Karpas-422 (cell line): ENCODE data around the gene CYP2A6. TPM values are rescaled to one million over a fixed set of nuclear protein-coding genes. Genes with fewer than 3 reads are reported as not detected.
"Not testable (repeated sequence)": the region's sequence is repeated elsewhere in the genome, so short reads cannot be mapped to it uniquely, and the experiment has no call there.

Source experiments
- DNase-seq: peaks from one replicate; pipeline ENCODE4 v3.0.0-alpha.2; 2015
- H2AFZ ChIP-seq: fragments of 200-600 bp; sonication (generic); 2 replicates; pipeline ENCODE4 v1.6.1; 2014; ENCODE audit warnings: antibody characterized with exemption, low read length, mixed read lengths
- H3K27ac ChIP-seq: fragments of 200-600 bp; sonication (generic); 2 replicates; pipeline ENCODE4 v1.5.1; 2014; ENCODE audit warnings: mild to moderate bottlenecking, low read length, moderate library complexity
- H3K27me3 ChIP-seq: fragments of 200-600 bp; sonication (generic); 2 replicates; pipeline ENCODE4 v1.6.1; 2014; ENCODE audit warnings: low read length, mixed read lengths
- H3K36me3 ChIP-seq: fragments of 200-600 bp; sonication (generic); 2 replicates; pipeline ENCODE4 v1.6.1; 2014; ENCODE audit warnings: low read length, mixed read lengths; ENCODE audit not compliant: insufficient read depth
- H3K4me1 ChIP-seq: fragments of 200-600 bp; sonication (generic); 2 replicates; pipeline ENCODE4 v1.6.1; 2014; ENCODE audit warnings: mild to moderate bottlenecking, low read length, mixed read lengths
- H3K4me2 ChIP-seq: fragments of 200-600 bp; sonication (generic); 2 replicates; pipeline ENCODE4 v1.6.1; 2014; ENCODE audit warnings: low read length, low read depth, mild to moderate bottlenecking; ENCODE audit not compliant: poor library complexity, severe bottlenecking
- H3K4me3 ChIP-seq: fragments of 200-600 bp; sonication (generic); 2 replicates; pipeline ENCODE4 v1.5.1; 2014; ENCODE audit warnings: mild to moderate bottlenecking, antibody characterized with exemption, low read length, mixed read lengths
- H3K79me2 ChIP-seq: fragments of 200-600 bp; sonication (generic); 2 replicates; pipeline ENCODE4 v1.6.1; 2014; ENCODE audit warnings: mild to moderate bottlenecking, low read length, mixed read lengths
- H3K9ac ChIP-seq: fragments of 200-600 bp; sonication (generic); 2 replicates; pipeline ENCODE4 v1.6.0; 2014; ENCODE audit warnings: low read length
- H3K9me2 ChIP-seq: fragments of 200-600 bp; sonication (generic), shearing (Covaris generic); replicated peaks from 2 replicates; pipeline ENCODE4 v1.6.0; 2014; ENCODE audit warnings: mild to moderate bottlenecking, low read length, moderate library complexity; ENCODE audit not compliant: insufficient read depth
- H3K9me3 ChIP-seq: fragments of 300-700, 200-600 bp; sonication (generic); 2 replicates; pipeline ENCODE4 v1.6.1; 2014; ENCODE audit warnings: low read length, mixed read lengths
- H4K20me1 ChIP-seq: fragments of 200-600 bp; sonication (generic); 2 replicates; pipeline ENCODE4 v1.6.1; 2014; ENCODE audit warnings: mild to moderate bottlenecking, antibody characterized with exemption, low read length, low read depth; ENCODE audit not compliant: insufficient read depth
- total RNA-seq: library from RNA; depleted of rRNA; stranded (reverse); fragments of >200 nt; shearing (Covaris generic); gene quantifications from 2 replicates; pipeline ENCODE4 v1.2.3, GENCODE V29; 2014; ENCODE audit warnings: low replicate concordance

CYP2A6 gene
- total RNA-seq, 1 experiment from 2014 or later: not detected

GRCh38 chr19:40838477-40838876, 11.8 kb downstream of the CYP2A6 start:
- not testable (repeated sequence) for DNase-seq, H3K9me3 ChIP-seq, H2AFZ ChIP-seq, H3K4me3 ChIP-seq, H3K4me1 ChIP-seq, H3K36me3 ChIP-seq, H3K9ac ChIP-seq, H3K9me2 ChIP-seq, H4K20me1 ChIP-seq, H3K4me2 ChIP-seq, H3K79me2 ChIP-seq, H3K27ac ChIP-seq, H3K27me3 ChIP-seq

DNA sequence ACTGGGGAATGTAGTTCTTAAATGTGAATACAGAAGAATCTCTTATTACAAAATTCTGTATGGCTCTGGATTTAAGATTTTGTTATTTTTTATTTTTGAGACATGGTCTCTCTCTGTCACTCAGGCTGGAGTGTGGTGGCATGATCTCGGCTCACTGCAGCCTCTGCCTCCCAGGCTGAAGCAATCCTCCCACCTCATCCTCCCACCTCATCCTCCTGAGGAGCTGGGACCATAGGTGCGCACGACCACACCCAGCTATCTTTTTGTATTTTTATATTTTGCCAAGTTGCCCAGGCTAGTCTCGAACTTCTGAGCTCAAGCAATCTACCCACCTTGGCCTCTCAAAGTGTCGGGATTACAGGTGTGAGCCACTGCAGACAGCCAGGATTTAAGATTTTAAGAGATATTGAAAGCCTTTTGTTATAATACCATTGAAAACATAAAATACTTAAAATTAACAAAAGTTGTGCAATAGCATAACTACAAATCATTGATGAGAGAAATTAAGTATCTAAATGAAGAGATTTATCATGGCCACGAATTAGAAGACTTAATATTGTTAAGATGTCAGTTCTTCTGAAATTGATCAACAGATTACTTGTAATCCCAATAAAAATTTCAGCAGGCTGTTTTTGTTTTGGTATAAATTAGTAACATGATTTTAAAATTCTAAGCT, 13.4 kb downstream of the CYP2A6 start:
- Histone ChIP-seq H3K36me3 (no peaks in the 10 kb centered on the region), H3K9ac (no peak overlapping the region), H3K27ac (no peak overlapping the region), H3K4me2 (no peak overlapping the region), H3K9me3 (no peaks in the 10 kb centered on the region), H3K9me2 (no peaks in the 10 kb centered on the region), H3K4me1 (no peaks in the 10 kb centered on the region), H3K4me3 (no peak overlapping the region), H3K27me3 (no peaks in the 10 kb centered on the region), H2AFZ (no peak overlapping the region), H4K20me1 (no peaks in the 10 kb centered on the region), H3K79me2 (no peaks in the 10 kb centered on the region)
- no peak for DNase-seq

GRCh38 chr19:40833728-40834533, 16.3 kb downstream of the CYP2A6 start:
- H3K36me3 ChIP-seq, H3K9me3 ChIP-seq, H3K4me3 ChIP-seq, H3K27me3 ChIP-seq, H3K79me2 ChIP-seq, H2AFZ ChIP-seq, H4K20me1 ChIP-seq, H3K4me2 ChIP-seq, H3K27ac ChIP-seq, H3K9me2 ChIP-seq, H3K4me1 ChIP-seq, H3K9ac ChIP-seq, DNase-seq: not testable (repeated sequence)

DNA sequence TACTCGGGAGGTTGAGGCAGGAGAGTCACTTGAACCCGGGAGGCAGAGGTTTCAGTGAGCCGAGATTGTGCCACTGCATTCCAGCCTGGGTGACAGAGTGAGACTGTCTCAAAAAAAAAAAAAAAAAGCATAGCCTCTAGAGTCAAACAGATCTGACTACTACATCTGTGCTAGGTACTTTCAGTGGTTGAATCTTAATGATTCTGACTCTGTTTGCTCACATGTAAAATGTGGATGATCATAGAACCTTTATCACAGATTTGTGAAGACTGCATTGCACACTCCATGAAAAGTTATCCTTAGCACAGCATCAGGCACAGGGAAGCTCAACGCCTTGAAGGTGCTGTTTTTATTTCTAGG, 17.8 kb downstream of the CYP2A6 start:
- not testable (repeated sequence) for H2AFZ ChIP-seq, H3K4me2 ChIP-seq, H3K36me3 ChIP-seq, H4K20me1 ChIP-seq, H3K9ac ChIP-seq, H3K9me2 ChIP-seq, H3K79me2 ChIP-seq, DNase-seq, H3K9me3 ChIP-seq, H3K27me3 ChIP-seq, H3K4me3 ChIP-seq, H3K4me1 ChIP-seq, H3K27ac ChIP-seq

DNA sequence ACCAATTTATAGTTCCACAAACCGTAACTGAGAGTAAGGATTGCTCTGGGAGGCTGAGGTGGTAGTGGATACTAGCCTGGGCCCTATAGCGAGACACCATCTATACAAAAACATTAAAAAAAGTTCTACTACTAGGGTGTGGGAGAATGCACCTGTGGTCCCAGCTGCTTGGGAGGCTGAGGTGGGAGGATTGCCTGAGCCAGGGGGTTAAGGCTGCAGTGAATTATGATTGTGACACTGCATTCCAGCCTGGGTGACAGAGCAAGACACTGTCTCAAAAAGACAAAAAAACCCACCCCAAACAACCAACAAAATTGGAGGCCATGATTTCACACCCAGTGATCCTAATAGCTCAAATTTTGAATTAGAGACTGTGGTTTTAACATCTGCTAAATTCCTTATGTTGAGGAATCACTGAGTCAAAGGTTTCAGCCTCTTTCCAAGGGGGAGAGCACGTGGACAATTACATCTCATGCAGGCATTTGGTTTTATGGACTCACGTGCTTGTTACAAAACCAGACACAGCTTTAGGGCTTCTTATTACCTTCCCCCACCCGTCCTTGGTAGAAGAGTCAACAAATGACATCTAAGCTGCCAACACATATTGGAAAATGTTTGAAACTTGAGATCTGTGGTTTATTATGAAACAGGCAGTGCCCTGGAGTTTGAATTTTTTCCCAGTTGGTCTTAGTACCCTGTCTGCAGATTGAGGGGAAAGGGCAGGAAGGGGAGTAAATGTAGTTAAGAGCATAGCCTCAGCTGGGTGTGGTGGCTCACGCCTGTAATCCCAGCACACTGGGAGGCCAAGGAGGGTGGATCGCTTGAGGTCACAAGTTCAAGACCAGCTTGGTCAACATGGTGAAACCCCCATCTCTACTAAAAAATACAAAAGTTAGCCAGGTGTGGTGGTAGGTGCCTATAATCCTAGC, 18.5 kb downstream of the CYP2A6 start:
- H3K4me1 ChIP-seq: no peaks in the 10 kb centered on the region
- H2AFZ ChIP-seq: no peak overlapping the region
- H3K79me2 ChIP-seq: no peaks in the 10 kb centered on the region
- no peak overlapping the region for H3K9ac ChIP-seq
- no peak for DNase-seq
- no peaks in the 10 kb centered on the region for H3K9me3 ChIP-seq
- H3K27me3 ChIP-seq: no peaks in the 10 kb centered on the region
- H3K4me2 ChIP-seq: no peak overlapping the region
- H3K36me3 ChIP-seq: no peaks in the 10 kb centered on the region
- H3K27ac ChIP-seq: no peak overlapping the region
- no peaks in the 10 kb centered on the region for H3K9me2 ChIP-seq
- no peaks in the 10 kb centered on the region for H4K20me1 ChIP-seq
- no peak overlapping the region for H3K4me3 ChIP-seq

DNA sequence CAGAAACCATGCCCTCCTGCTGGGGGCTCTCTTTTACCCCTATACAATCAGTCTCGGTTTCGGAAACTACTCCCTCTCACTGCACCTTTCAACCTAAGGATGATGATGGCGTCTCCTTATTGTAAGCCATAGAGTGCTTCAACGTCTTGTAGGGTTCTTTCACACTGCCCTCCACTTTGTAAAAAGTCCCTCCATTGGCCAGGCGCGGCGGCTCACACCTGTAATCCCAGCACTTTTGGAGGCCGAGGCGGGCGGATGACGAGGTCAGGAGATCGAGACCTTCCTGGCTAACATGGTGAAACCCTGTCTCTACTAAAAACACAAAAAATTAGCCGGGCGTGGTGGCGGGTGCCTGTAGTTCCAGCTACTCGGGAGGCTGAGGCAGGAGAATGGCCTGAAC, 19.5 kb downstream of the CYP2A6 start:
- not testable (repeated sequence) for H3K27me3 ChIP-seq, H4K20me1 ChIP-seq, H3K36me3 ChIP-seq, H3K9me2 ChIP-seq, H3K4me3 ChIP-seq, DNase-seq, H3K27ac ChIP-seq, H3K9me3 ChIP-seq, H3K4me2 ChIP-seq, H2AFZ ChIP-seq, H3K79me2 ChIP-seq, H3K4me1 ChIP-seq, H3K9ac ChIP-seq

- Histone ChIP-seq H3K4me1 (no peaks in the 10 kb centered on the region), H3K27me3 (no peaks in the 10 kb centered on the region), H3K4me2 (no peak overlapping the region), H3K27ac (no peak overlapping the region), H3K36me3 (no peaks in the 10 kb centered on the region), H4K20me1 (no peaks in the 10 kb centered on the region), H3K79me2 (no peaks in the 10 kb centered on the region), H3K9me2 (no peaks in the 10 kb centered on the region), H3K9ac (no peak overlapping the region), H3K4me3 (no peak overlapping the region), H3K9me3 (no peaks in the 10 kb centered on the region), H2AFZ (no peak overlapping the region)
- no peak for DNase-seq
Measured at GRCh38 chr19:40829205-40829604, 21.0 kb downstream of the CYP2A6 start.
